SK-N-SH treated with all-trans-retinoic acid at 6 μM for 48 hours (cell line): ENCODE results near the gene CHRNB2.
A peak's percentile ranks its signal among the peaks of the same experiment; 100 is the strongest.

Experiments used
- ATAC-seq: fragments of 200-7000 bp; cut with Tn5 transposase; 3 replicates; pipeline ENCODE4 v1.9.1; 2020; ENCODE audit warnings: mild to moderate bottlenecking, moderate library complexity
- ARNTL ChIP-seq: fragments of 450-650 bp; formaldehyde crosslinking; IDR thresholded peaks from 2 replicates; pipeline ENCODE4 v1.5.0; 2020; ENCODE audit warnings: low read depth, mild to moderate bottlenecking, moderate library complexity, borderline replicate concordance
- BACH2 ChIP-seq: fragments of 250-450 bp; sonication (Bioruptor Pico); IDR thresholded peaks from 2 replicates; pipeline ENCODE4 v1.9.0; 2021; ENCODE audit warnings: mild to moderate bottlenecking, borderline replicate concordance
- CREB5 ChIP-seq: fragments of 250-450 bp; sonication (Bioruptor Pico); IDR thresholded peaks from 2 replicates; pipeline ENCODE4 v1.5.1; 2020; ENCODE audit warnings: low read depth, mild to moderate bottlenecking, moderate library complexity
- CSDC2 ChIP-seq: fragments of 250-450 bp; sonication (Bioruptor Pico); IDR thresholded peaks from 2 replicates; pipeline ENCODE4 v1.5.0; 2020; ENCODE audit warnings: mild to moderate bottlenecking, moderate library complexity
- CSRNP3 ChIP-seq: fragments of 250-450 bp; sonication (Bioruptor Pico); IDR thresholded peaks from 2 replicates; pipeline ENCODE4 v1.5.1; 2021; ENCODE audit warnings: mild to moderate bottlenecking, moderate library complexity
- ESRRG ChIP-seq: fragments of 250-450 bp; sonication (Bioruptor Pico); IDR thresholded peaks from 2 replicates; pipeline ENCODE4 v1.6.1; 2021; ENCODE audit warnings: mild to moderate bottlenecking
- GLIS3 ChIP-seq: fragments of 250-450 bp; sonication (Bioruptor Pico); IDR thresholded peaks from 2 replicates; pipeline ENCODE4 v1.5.0; 2020; ENCODE audit warnings: mild to moderate bottlenecking, moderate library complexity
- ISL1 ChIP-seq: fragments of 250-450 bp; sonication (Bioruptor Pico); IDR thresholded peaks from 2 replicates; pipeline ENCODE4 v2.1.2; 2022; ENCODE audit warnings: mild to moderate bottlenecking, moderate library complexity
- OSR1 ChIP-seq: fragments of 250-450 bp; sonication (Bioruptor Pico); IDR thresholded peaks from 2 replicates; pipeline ENCODE4 v1.8.0; 2022; ENCODE audit warnings: moderate library complexity, mild to moderate bottlenecking, inconsistent platforms
- PATZ1 ChIP-seq: fragments of 250-450 bp; sonication (Bioruptor Pico); IDR thresholded peaks from 2 replicates; pipeline ENCODE4 v1.8.0; 2020; ENCODE audit warnings: mild to moderate bottlenecking, moderate library complexity, borderline replicate concordance
- PPARA ChIP-seq: fragments of 250-450 bp; sonication (Bioruptor Pico); IDR thresholded peaks from 2 replicates; pipeline ENCODE4 v1.5.0; 2020; ENCODE audit warnings: mild to moderate bottlenecking, borderline replicate concordance
- RARB ChIP-seq: fragments of 250-450 bp; sonication (Bioruptor Pico); IDR thresholded peaks from 2 replicates; pipeline ENCODE4 v1.8.0; 2021; ENCODE audit warnings: mild to moderate bottlenecking, moderate library complexity
- SNAI2 ChIP-seq: fragments of 250-450 bp; sonication (Bioruptor Pico); IDR thresholded peaks from 2 replicates; pipeline ENCODE4 v1.5.0; 2020; ENCODE audit warnings: mild to moderate bottlenecking, moderate library complexity
- TCF4 ChIP-seq: fragments of 250-450 bp; sonication (Bioruptor Pico); IDR thresholded peaks from 2 replicates; pipeline ENCODE4 v1.8.0; 2021; ENCODE audit warnings: mild to moderate bottlenecking, moderate library complexity, borderline replicate concordance
- TOX ChIP-seq: fragments of 250-450 bp; sonication (Bioruptor Pico); IDR thresholded peaks from 2 replicates; pipeline ENCODE4 v1.8.0; 2021; ENCODE audit warnings: mild to moderate bottlenecking, moderate library complexity, borderline replicate concordance
- TSHZ2 ChIP-seq: fragments of 250-450 bp; sonication (Bioruptor Pico); IDR thresholded peaks from 2 replicates; pipeline ENCODE4 v1.5.0; 2020; ENCODE audit warnings: mild to moderate bottlenecking, moderate library complexity
- ZC3H10 ChIP-seq: fragments of 250-450 bp; sonication (Bioruptor Pico); IDR thresholded peaks from 2 replicates; pipeline ENCODE4 v1.5.1; 2021; ENCODE audit warnings: mild to moderate bottlenecking, moderate library complexity
- ZFP3 ChIP-seq: fragments of 250-450 bp; sonication (Bioruptor Pico); IDR thresholded peaks from 2 replicates; pipeline ENCODE4 v1.5.0; 2020; ENCODE audit warnings: mild to moderate bottlenecking, moderate library complexity
- ZFP30 ChIP-seq: fragments of 450-650 bp; formaldehyde crosslinking; IDR thresholded peaks from 2 replicates; pipeline ENCODE4 v1.5.0; 2022; ENCODE audit warnings: mild to moderate bottlenecking, moderate library complexity
- ZNF565 ChIP-seq: fragments of 450-650 bp; formaldehyde crosslinking; conservative IDR thresholded peaks from 2 replicates; pipeline ENCODE4 v1.5.0; 2020; ENCODE audit warnings: low read depth, mild to moderate bottlenecking, moderate library complexity
- ZNF70 ChIP-seq: fragments of 450-650 bp; formaldehyde crosslinking; IDR thresholded peaks from 2 replicates; pipeline ENCODE4 v1.5.0; 2020; ENCODE audit warnings: mild to moderate bottlenecking, moderate library complexity
- ZNF8 ChIP-seq: fragments of 450-650 bp; formaldehyde crosslinking; IDR thresholded peaks from 2 replicates; pipeline ENCODE4 v1.5.0; 2020; ENCODE audit warnings: mild to moderate bottlenecking, moderate library complexity
- TF ChIP-seq, protein P1 (sequence below): fragments of 250-450 bp; sonication (Bioruptor Pico); IDR thresholded peaks from 2 replicates; pipeline ENCODE4 v1.8.0; 2021; ENCODE audit warnings: low read depth, mild to moderate bottlenecking, moderate library complexity, borderline replicate concordance

Gene CHRNB2

GRCh38 chr1:154591206-154591605 lies 23.6 kb downstream of the CHRNB2 start (continued):
- no peak for TF ChIP-seq ZNF70 (CRISPR knock-in tag)

DNA sequence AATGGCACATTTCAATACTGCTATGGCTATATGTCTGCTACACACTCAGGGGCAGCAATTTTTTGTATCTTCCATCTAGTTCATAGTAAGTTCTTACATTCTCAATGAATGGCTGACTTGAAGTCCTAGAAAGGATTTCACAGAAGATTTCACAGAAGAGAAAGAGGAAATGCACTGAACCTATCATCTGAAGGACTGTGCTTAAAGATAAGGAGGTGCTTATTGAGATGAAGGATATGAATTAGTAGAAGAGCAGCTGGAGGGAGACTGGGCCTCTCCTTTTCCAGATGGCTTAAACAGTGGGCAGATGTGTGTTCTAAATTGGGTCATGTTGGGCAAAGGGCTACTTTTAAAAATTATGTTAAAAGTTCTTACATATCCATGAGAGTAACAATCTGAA lies 25.8 kb downstream of the CHRNB2 start:
- TF ChIP-seq ISL1 (CRISPR knock-in tag) (no peak), SNAI2 (no peak), CSRNP3 (CRISPR knock-in tag) (no peak), ZNF70 (CRISPR knock-in tag) (no peak), ZC3H10 (CRISPR knock-in tag) (no peak), ZNF8 (no peak), ZFP3 (CRISPR knock-in tag) (no peak), GLIS3 (no peak), ARNTL (CRISPR knock-in tag) (no peak), PATZ1 (CRISPR knock-in tag) (no peak), RARB (CRISPR knock-in tag) (no peak), OSR1 (CRISPR knock-in tag) (no peak), TCF4 (CRISPR knock-in tag) (no peak), ESRRG (no peak), TOX (CRISPR knock-in tag) (no peak), CREB5 (CRISPR knock-in tag) (no peak), CSDC2 (no peak), PPARA (CRISPR knock-in tag) (no peak), BACH2 (CRISPR knock-in tag) (no peak)
- TF ChIP-seq, protein P1, sequence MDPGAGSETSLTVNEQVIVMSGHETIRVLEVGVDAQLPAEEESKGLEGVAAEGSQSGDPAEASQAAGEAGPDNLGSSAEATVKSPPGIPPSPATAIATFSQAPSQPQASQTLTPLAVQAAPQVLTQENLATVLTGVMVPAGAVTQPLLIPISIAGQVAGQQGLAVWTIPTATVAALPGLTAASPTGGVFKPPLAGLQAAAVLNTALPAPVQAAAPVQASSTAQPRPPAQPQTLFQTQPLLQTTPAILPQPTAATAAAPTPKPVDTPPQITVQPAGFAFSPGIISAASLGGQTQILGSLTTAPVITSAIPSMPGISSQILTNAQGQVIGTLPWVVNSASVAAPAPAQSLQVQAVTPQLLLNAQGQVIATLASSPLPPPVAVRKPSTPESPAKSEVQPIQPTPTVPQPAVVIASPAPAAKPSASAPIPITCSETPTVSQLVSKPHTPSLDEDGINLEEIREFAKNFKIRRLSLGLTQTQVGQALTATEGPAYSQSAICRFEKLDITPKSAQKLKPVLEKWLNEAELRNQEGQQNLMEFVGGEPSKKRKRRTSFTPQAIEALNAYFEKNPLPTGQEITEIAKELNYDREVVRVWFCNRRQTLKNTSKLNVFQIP (CRISPR knock-in tag), result no peak
- TF ChIP-seq, all 23 proteins: peak for 0

DNA sequence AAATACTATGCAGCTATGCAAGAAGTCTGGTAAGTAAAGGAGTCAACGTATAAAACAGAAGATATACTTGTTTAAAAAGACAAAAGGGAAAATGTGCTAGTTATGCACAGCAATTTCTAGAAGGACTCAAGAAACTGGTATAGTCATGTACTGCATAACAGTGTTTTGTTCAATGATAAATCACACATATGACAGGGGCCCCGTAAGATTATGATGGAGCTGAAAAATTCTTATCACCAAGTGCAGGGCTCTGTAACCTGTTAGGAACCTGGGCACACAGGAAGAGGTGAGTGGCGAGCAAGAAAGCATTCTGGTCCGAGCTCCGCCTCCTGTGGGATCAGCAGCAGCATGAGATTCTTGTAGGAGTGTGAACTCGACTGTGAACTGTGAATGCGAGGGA lies 27.2 kb downstream of the CHRNB2 start:
- ATAC-seq, result no peak
- no peak for TF ChIP-seq ARNTL (CRISPR knock-in tag)
- TF ChIP-seq CREB5 (CRISPR knock-in tag), result no peak
- no peak for TF ChIP-seq ZNF8
- no peak for TF ChIP-seq SNAI2
- TF ChIP-seq CSDC2, result no peak
- TF ChIP-seq BACH2 (CRISPR knock-in tag), result no peak

More for the DNA sequence above, 25.8 kb downstream of the CHRNB2 start:
- ATAC-seq, result no peak

DNA sequence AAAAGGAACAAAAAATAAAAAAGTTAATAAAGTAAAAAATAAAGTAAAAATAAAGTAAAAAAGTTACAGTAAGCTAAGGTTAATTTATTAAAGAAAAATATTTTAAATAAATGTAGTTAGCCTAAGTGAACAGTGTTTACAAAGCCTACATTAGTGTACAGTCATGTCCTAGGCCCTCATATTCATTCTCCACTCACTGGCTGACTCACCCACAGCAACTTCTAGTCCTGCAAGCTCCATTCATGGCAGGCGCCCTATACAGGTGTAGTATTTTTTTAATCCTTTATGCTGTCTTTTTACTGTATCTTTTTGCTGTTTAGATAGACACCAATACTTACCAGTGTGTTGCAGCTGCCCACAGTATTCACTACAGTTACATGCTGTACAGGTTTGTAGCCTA lies 28.0 kb downstream of the CHRNB2 start:
- peak; percentile 63 for ATAC-seq
- no peak for TF ChIP-seq ESRRG
- TF ChIP-seq BACH2 (CRISPR knock-in tag), result no peak
- no peak for TF ChIP-seq ISL1 (CRISPR knock-in tag)
- TF ChIP-seq ZNF565, result no peak
- no peak for TF ChIP-seq ZFP3 (CRISPR knock-in tag)
- no peak for TF ChIP-seq CSRNP3 (CRISPR knock-in tag)
- TF ChIP-seq TSHZ2 (CRISPR knock-in tag), result no peak
- no peak for TF ChIP-seq GLIS3
- TF ChIP-seq RARB (CRISPR knock-in tag), result no peak
- TF ChIP-seq ZFP30 (CRISPR knock-in tag), result no peak
- TF ChIP-seq, protein P1 (CRISPR knock-in tag), result no peak
